ENCODE measurements around the gene INMT.

Gene INMT

GRCh38 chr7:30740417-30741181 is 11.3 kb upstream of the INMT start:
- Histone ChIP-seq H3K9me3 (ENCODE audit: control insufficient read depth, insufficient read depth, low read length) (no peaks in the 10 kb centered on the region), H3F3A (ENCODE audit: control insufficient read depth, insufficient read depth) (no peaks in the 10 kb centered on the region), H3K4me2 (ENCODE audit: low read length) (no peak overlapping the region), H3K27ac (ENCODE audit: low read depth, low read length) (no peak overlapping the region), H4K20me1 (ENCODE audit: control insufficient read depth, insufficient read depth, low read depth, low read length) (no peaks in the 10 kb centered on the region), H3K27me3 (ENCODE audit: control insufficient read depth, low read length) (peaks cover 8% of the 10 kb centered on the region; the same call in 1 of the 2 replicates), H3K36me3 (ENCODE audit: control insufficient read depth, low read length) (no peaks in the 10 kb centered on the region), H3K4me1 (ENCODE audit: control insufficient read depth, low read length) (no peaks in the 10 kb centered on the region), H3K79me2 (ENCODE audit: control insufficient read depth, low read length) (no peaks in the 10 kb centered on the region), H3K9me2 (replicated peaks; ENCODE audit: control insufficient read depth, low read length) (no peaks in the 10 kb centered on the region), H3K4me3 (ENCODE audit: low read length) (no peak overlapping the region)
- TF ChIP-seq CTCF (IDR thresholded peaks at IDR 0.05; ENCODE audit: low read depth, low read length, poor library complexity, severe bottlenecking): peak; percentile 100
- TF ChIP-seq EZH2phosphoT487 (IDR thresholded peaks at IDR 0.05; ENCODE audit: borderline replicate concordance, low read length): no peak

- H3K79me2 ChIP-seq (ENCODE audit: control insufficient read depth, low read length): no peaks in the 10 kb centered on the region
- H4K20me1 ChIP-seq (ENCODE audit: control insufficient read depth, insufficient read depth, low read depth, low read length): no peaks in the 10 kb centered on the region
- H3F3A ChIP-seq (ENCODE audit: control insufficient read depth, insufficient read depth): no peaks in the 10 kb centered on the region
- no peaks in the 10 kb centered on the region for H3K9me2 ChIP-seq (replicated peaks; ENCODE audit: control insufficient read depth, low read length)
- H3K4me1 ChIP-seq (ENCODE audit: control insufficient read depth, low read length): no peaks in the 10 kb centered on the region
- H3K4me2 ChIP-seq (ENCODE audit: low read length): no peak overlapping the region
- peaks cover 8% of the 10 kb centered on the region; the same call in 1 of the 2 replicates for H3K27me3 ChIP-seq (ENCODE audit: control insufficient read depth, low read length)
- H3K9me3 ChIP-seq (ENCODE audit: control insufficient read depth, insufficient read depth, low read length): no peaks in the 10 kb centered on the region
- no peak overlapping the region for H3K27ac ChIP-seq (ENCODE audit: low read depth, low read length)
- no peak overlapping the region for H3K4me3 ChIP-seq (ENCODE audit: low read length)
- H3K36me3 ChIP-seq (ENCODE audit: control insufficient read depth, low read length): no peaks in the 10 kb centered on the region
- TF ChIP-seq EZH2phosphoT487 (IDR thresholded peaks at IDR 0.05; ENCODE audit: borderline replicate concordance, low read length) (no peak), CTCF (IDR thresholded peaks at IDR 0.05; ENCODE audit: low read depth, low read length, poor library complexity, severe bottlenecking) (no peak)
Observed at GRCh38 chr7:30741289-30741688, 10.6 kb upstream of the INMT start.

GRCh38 chr7:30743371-30744074 is 8.4 kb upstream of the INMT start:
- Histone ChIP-seq H3K27ac (ENCODE audit: low read depth, low read length) (no peak overlapping the region), H3K9me2 (replicated peaks; ENCODE audit: control insufficient read depth, low read length) (no peaks in the 10 kb centered on the region), H4K20me1 (ENCODE audit: control insufficient read depth, insufficient read depth, low read depth, low read length) (no peaks in the 10 kb centered on the region), H3K9me3 (ENCODE audit: control insufficient read depth, insufficient read depth, low read length) (no peaks in the 10 kb centered on the region), H3K4me1 (ENCODE audit: control insufficient read depth, low read length) (no peaks in the 10 kb centered on the region), H3K27me3 (ENCODE audit: control insufficient read depth, low read length) (peaks cover 12% of the 10 kb centered on the region; the same call in 1 of the 2 replicates), H3K79me2 (ENCODE audit: control insufficient read depth, low read length) (no peaks in the 10 kb centered on the region), H3K36me3 (ENCODE audit: control insufficient read depth, low read length) (no peaks in the 10 kb centered on the region), H3K4me3 (ENCODE audit: low read length) (no peak overlapping the region), H3K4me2 (ENCODE audit: low read length) (no peak overlapping the region), H3F3A (ENCODE audit: control insufficient read depth, insufficient read depth) (no peaks in the 10 kb centered on the region)
- TF ChIP-seq EZH2phosphoT487 (IDR thresholded peaks at IDR 0.05; ENCODE audit: borderline replicate concordance, low read length): no peak
- peak; percentile 20 for TF ChIP-seq CTCF (IDR thresholded peaks at IDR 0.05; ENCODE audit: low read depth, low read length, poor library complexity, severe bottlenecking)

Data from DOHH2 (cell line).